A549 (cell line): ENCODE results near the gene TBC1D20. TPM values are rescaled to one million over a fixed set of nuclear protein-coding genes. Genes with fewer than 3 reads are reported as not detected.

Experiments
- ATAC-seq, 2 experiments: fragments of 200-7000 bp in 1 of 2; fragments of >200 bp in 1 of 2; cut with Nextera tagmentation in 1 of 2; cut with Tn5 transposase in 1 of 2; 3 replicates each; pipeline versions ENCODE4 v1.8.0 to v1.9.1; 2018 to 2020; ENCODE audit warnings: mild to moderate bottlenecking in 1 of 2, moderate library complexity in 1 of 2
- CTCF ChIA-PET: fragments of 300-600 bp; sonication (Branson Sonifier 250); formaldehyde crosslinking; extraction: SDS; loops from one replicate; lab custom pipeline; 2021; ENCODE audit warnings: antibody characterized with exemption, inconsistent platforms; lab: Yijun Ruan, JAX
- POLR2A ChIA-PET: fragments of 350-600 bp; formaldehyde crosslinking; extraction: SDS; loops from one replicate; lab custom pipeline; 2021; ENCODE audit warnings: antibody characterized with exemption, inconsistent platforms; lab: Yijun Ruan, JAX
- DNase-seq, 2 experiments: peaks; one replicate each; pipeline versions ENCODE4 v3.0.0 to v3.0.0-alpha.2; 2011 to 2016; ENCODE audit warnings: low read depth in 1 of 2, low spot score in 1 of 2
- FAIRE-seq: peaks from 2 replicates; lab custom pipeline; 2011; peaks lifted over from hg19 to GRCh38; lab: Jason Lieb, UNC
- H3K27ac ChIP-seq, 2 experiments: fragments of >200 bp; sonication (Bioruptor Twin); formaldehyde crosslinking; 3 replicates each; pipeline ENCODE4 v1.5.1; 2016 to 2017
- H3K4me1 ChIP-seq: fragments of >200 bp; sonication (Bioruptor Twin); formaldehyde crosslinking; 3 replicates; pipeline ENCODE4 v1.6.1; 2016
- H3K4me2 ChIP-seq: fragments of >200 bp; sonication (Bioruptor Twin); formaldehyde crosslinking; 3 replicates; pipeline ENCODE4 v1.6.1; 2016
- H3K4me3 ChIP-seq: fragments of >200 bp; sonication (Bioruptor Twin); formaldehyde crosslinking; 3 replicates; pipeline ENCODE4 v1.5.1; 2016
- H3K9me3 ChIP-seq: fragments of >200 bp; sonication (Bioruptor Twin); formaldehyde crosslinking; 3 replicates; pipeline ENCODE4 v1.6.1; 2016
- ATOH8 ChIP-seq: fragments of 250-450 bp; sonication (Bioruptor Pico); IDR thresholded peaks from 2 replicates; pipeline ENCODE4 v1.5.0; 2020; ENCODE audit warnings: low read depth, mild to moderate bottlenecking, moderate library complexity
- BCL3 ChIP-seq: fragments of >200 bp; sonication (Bioruptor Twin); formaldehyde crosslinking; IDR thresholded peaks from 3 replicates; pipeline ENCODE4 v1.6.1; 2016
- CBX8 ChIP-seq: fragments of 200-600 bp; sonication (generic); IDR thresholded peaks from 2 replicates; pipeline ENCODE4 v1.6.1; 2016
- CHD4 ChIP-seq: fragments of 200-600 bp; sonication (generic); IDR thresholded peaks from 2 replicates; pipeline ENCODE4 v1.6.1; 2016; ENCODE audit warnings: antibody characterized with exemption, mild to moderate bottlenecking, borderline replicate concordance
- EHF ChIP-seq: fragments of 250-450 bp; sonication (Bioruptor Pico); IDR thresholded peaks from 2 replicates; pipeline ENCODE4 v1.5.0; 2020; ENCODE audit warnings: mild to moderate bottlenecking
- ESRRA ChIP-seq: fragments of 150-350 bp; IDR thresholded peaks from 2 replicates; pipeline ENCODE4 v1.6.1; 2014; ENCODE audit warnings: mild to moderate bottlenecking, low read length, borderline replicate concordance
- FOSB ChIP-seq: fragments of 250-450 bp; sonication (Bioruptor Pico); IDR thresholded peaks from 2 replicates; pipeline ENCODE4 v1.5.0; 2020; ENCODE audit warnings: mild to moderate bottlenecking, moderate library complexity
- GATA3 ChIP-seq: IDR thresholded peaks from 2 replicates; pipeline ENCODE4 v1.6.1; 2012; ENCODE audit warnings: borderline replicate concordance
- HEYL ChIP-seq: fragments of 250-450 bp; sonication (Bioruptor Pico); IDR thresholded peaks from 2 replicates; pipeline ENCODE4 v1.8.0; 2021; ENCODE audit warnings: mild to moderate bottlenecking, moderate library complexity
- HOXA7 ChIP-seq: fragments of 250-450 bp; sonication (Bioruptor Pico); IDR thresholded peaks from 2 replicates; pipeline ENCODE4 v1.5.0; 2020; ENCODE audit warnings: mild to moderate bottlenecking, moderate library complexity
- HOXB13 ChIP-seq: fragments of 250-450 bp; sonication (Bioruptor Pico); IDR thresholded peaks from 2 replicates; pipeline ENCODE4 v1.5.0; 2020; ENCODE audit warnings: low read depth, mild to moderate bottlenecking, moderate library complexity
- JUN ChIP-seq, 2 experiments: fragments of >200 bp; sonication (Bioruptor Twin); formaldehyde crosslinking; IDR thresholded peaks; 2 replicates in 1 of 2; 3 replicates in 1 of 2; pipeline ENCODE4 v1.6.1; 2016 to 2017
- KDM5A ChIP-seq: fragments of 200-600 bp; sonication (generic); IDR thresholded peaks from 2 replicates; pipeline ENCODE4 v1.6.1; 2016; ENCODE audit warnings: antibody characterized with exemption, mild to moderate bottlenecking
- MAFK ChIP-seq: fragments of 450-650 bp; IDR thresholded peaks from 2 replicates; pipeline ENCODE4 v1.6.1; 2014; ENCODE audit not compliant: partially characterized antibody
- NPAS2 ChIP-seq: fragments of 250-450 bp; sonication (Bioruptor Pico); IDR thresholded peaks from 2 replicates; pipeline ENCODE4 v1.8.0; 2022; ENCODE audit warnings: mild to moderate bottlenecking, moderate library complexity, borderline replicate concordance
- PHF8 ChIP-seq: fragments of 200-600 bp; sonication (generic); IDR thresholded peaks from 2 replicates; pipeline ENCODE4 v1.6.1; 2016; ENCODE audit warnings: low read depth, mild to moderate bottlenecking, antibody characterized with exemption, moderate library complexity, borderline replicate concordance
- SMC3 ChIP-seq: fragments of >200 bp; sonication (Bioruptor Twin); formaldehyde crosslinking; IDR thresholded peaks from 3 replicates; pipeline ENCODE4 v1.6.1; 2018; ENCODE audit warnings: inconsistent platforms
- SREBF2 ChIP-seq: fragments of 450-650 bp; IDR thresholded peaks from 2 replicates; pipeline ENCODE4 v1.6.1; 2014; ENCODE audit warnings: mild to moderate bottlenecking, moderate library complexity
- TFCP2L1 ChIP-seq: fragments of 250-450 bp; sonication (Bioruptor Pico); IDR thresholded peaks from 2 replicates; pipeline ENCODE4 v1.5.0; 2021; ENCODE audit warnings: mild to moderate bottlenecking
- TP53 ChIP-seq: fragments of 250-450 bp; sonication (Bioruptor Pico); IDR thresholded peaks from 2 replicates; pipeline ENCODE4 v1.5.0; 2021; ENCODE audit warnings: mild to moderate bottlenecking, moderate library complexity
- USF2 ChIP-seq: fragments of 450-650 bp; IDR thresholded peaks from 2 replicates; pipeline ENCODE4 v1.6.1; 2014; ENCODE audit warnings: antibody characterized with exemption
- ZSCAN20 ChIP-seq: fragments of 250-450 bp; sonication (Bioruptor Pico); IDR thresholded peaks from 2 replicates; pipeline ENCODE4 v1.8.0; 2022; ENCODE audit warnings: mild to moderate bottlenecking, moderate library complexity
- WGBS: methylation state at CpG from one replicate; pipeline ENCODE4 v1.1.6; 2017; ENCODE audit errors: missing lambda C conversion rate; 5-methylcytosine and 5-hydroxymethylcytosine counted together
- polyA plus RNA-seq, 4 experiments: library from polyadenylated mRNA; depleted of rRNA in 3 of 4; stranded (reverse); fragments of >200 nt; fragmentation: RNase III in 1 of 4; extraction: RNeasy Plus Mini Kit Qiagen cat#74134 plus additional on column Dnase treatment in 1 of 4; gene quantifications; 2 replicates in 3 of 4; 3 replicates in 1 of 4; pipeline ENCODE4 v1.2.3, GENCODE V29; 2011 to 2017
- TF ChIP-seq, protein P1 (sequence below): fragments of 150-350 bp; IDR thresholded peaks from 2 replicates; pipeline ENCODE4 v1.6.1; 2014; ENCODE audit warnings: low read depth, mild to moderate bottlenecking, low read length
- TF ChIP-seq, protein P2 (sequence below): IDR thresholded peaks from 2 replicates; pipeline ENCODE4 v1.6.1; 2012
- TF ChIP-seq, protein P3 (sequence below): fragments of 250-450 bp; sonication (Bioruptor Pico); IDR thresholded peaks from 2 replicates; pipeline ENCODE4 v1.5.0; 2021; ENCODE audit warnings: mild to moderate bottlenecking, moderate library complexity, borderline replicate concordance

Gene TBC1D20
- polyA plus RNA-seq, 2 of the 4 experiments (the other 2 are of a cell fraction): 28.0 to 43.4 TPM

DNA sequence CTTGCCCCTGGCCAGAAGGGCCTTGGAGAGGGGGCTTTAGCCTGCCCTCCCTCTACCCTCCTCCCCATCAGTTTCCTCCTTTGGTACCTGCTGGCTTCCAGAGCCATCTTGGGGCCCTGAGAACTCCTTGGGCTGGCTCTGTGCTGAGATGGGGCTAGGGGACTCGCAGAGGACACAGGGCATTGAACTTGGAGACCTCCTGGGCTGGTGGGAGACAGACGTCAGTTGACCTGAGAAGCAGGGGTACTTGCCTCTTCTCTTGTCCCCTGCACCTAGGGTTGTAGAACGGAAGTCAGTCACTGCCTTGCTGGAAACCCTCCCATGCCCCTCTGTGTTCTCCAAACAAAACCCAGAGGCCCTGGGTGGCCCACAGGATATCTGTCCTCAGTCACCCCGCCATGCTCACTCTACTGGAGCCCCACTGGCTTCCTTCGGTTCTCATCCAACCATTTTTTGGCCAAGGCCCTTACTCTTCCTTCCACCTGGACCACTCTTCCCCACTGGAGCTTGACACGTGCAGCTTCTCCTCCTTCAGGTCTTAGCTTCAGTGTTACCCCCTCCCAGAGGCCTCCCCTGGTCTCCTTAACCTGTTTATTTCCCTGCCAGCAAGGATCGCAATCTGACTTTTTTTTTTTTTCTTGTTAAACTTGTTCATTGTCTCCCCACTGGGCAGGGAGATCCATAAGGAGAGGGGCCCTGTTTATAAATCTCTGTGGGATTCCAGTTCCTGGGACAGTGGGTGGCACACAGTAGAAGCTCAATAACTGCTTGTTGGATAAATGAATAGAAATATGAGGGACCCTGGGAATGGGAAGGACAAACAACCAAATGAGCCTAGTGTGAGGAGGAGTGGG lies 53.3 kb downstream of the TBC1D20 start:
- Histone ChIP-seq H3K4me1 (peaks cover 25% of the 10 kb centered on the region), H3K4me2 (peak overlapping the region; percentile 93), H3K4me3 (peak overlapping the region; percentile 95), H3K27ac (peak overlapping the region; percentile 93 to 99), H3K9me3 (peaks cover 6% of the 10 kb centered on the region; the same call in 2 of the 3 replicates)
- TF ChIP-seq, protein P1, sequence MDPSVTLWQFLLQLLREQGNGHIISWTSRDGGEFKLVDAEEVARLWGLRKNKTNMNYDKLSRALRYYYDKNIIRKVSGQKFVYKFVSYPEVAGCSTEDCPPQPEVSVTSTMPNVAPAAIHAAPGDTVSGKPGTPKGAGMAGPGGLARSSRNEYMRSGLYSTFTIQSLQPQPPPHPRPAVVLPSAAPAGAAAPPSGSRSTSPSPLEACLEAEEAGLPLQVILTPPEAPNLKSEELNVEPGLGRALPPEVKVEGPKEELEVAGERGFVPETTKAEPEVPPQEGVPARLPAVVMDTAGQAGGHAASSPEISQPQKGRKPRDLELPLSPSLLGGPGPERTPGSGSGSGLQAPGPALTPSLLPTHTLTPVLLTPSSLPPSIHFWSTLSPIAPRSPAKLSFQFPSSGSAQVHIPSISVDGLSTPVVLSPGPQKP: no peak
- TF ChIP-seq MAFK: no peak
- no peak for TF ChIP-seq ESRRA
- TF ChIP-seq, protein P2, sequence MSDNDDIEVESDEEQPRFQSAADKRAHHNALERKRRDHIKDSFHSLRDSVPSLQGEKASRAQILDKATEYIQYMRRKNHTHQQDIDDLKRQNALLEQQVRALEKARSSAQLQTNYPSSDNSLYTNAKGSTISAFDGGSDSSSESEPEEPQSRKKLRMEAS: 0 out of 2 replicates have a peak, but pooled peaks have one; percentile 23
- no peak for TF ChIP-seq SREBF2
- ChIA-PET POLR2A (interaction anchor here (0.8 kb wide), 1 partner anchor 47 kb away, joined by 3 read pairs; no protein-coding TSS in a partner anchor), CTCF (interaction anchor here (0.9 to 2.9 kb wide), 8 partner anchors 16 to 236 kb away, joined by 3 to 23 read pairs (median 6); no protein-coding TSS in a partner anchor)
- no peak for DNase-seq
- WGBS: 15% methylated on average over 7 of the region's 7 CpGs
- no peak for FAIRE-seq
- ATAC-seq: peak; percentile 12 to 37; a peak in 4 of 6 replicates

- peak; percentile 84 to 98 for DNase-seq
- no peak for FAIRE-seq
- Histone ChIP-seq H3K4me1 (peaks cover 24% of the 10 kb centered on the region), H3K9me3 (peaks cover 15% of the 10 kb centered on the region), H3K27ac (peak within 1 kb of the TSS; percentile 93 to 99), H3K4me3 (peak within 1 kb of the TSS; percentile 95), H3K4me2 (peak within 1 kb of the TSS; percentile 93)
- ATAC-seq: peak; percentile 69 to 77
- ChIA-PET CTCF (interaction anchor here (1.0 to 2.5 kb wide), 13 partner anchors 10 to 53 kb away, joined by 3 to 23 read pairs (median 6); no protein-coding TSS in a partner anchor), POLR2A (interaction anchor here (0.6 to 1.8 kb wide), 20 partner anchors 10 to 61 kb away, joined by 3 to 50 read pairs (median 4); partner anchors contain the start of genes NRSN2 and TRIB3)
- under 1% methylated on average over 46 of the region's 87 CpGs for WGBS
- TF ChIP-seq KDM5A: no peak
- TF ChIP-seq ATOH8 (CRISPR knock-in tag): no peak
- TF ChIP-seq JUN (IDR thresholded peaks at IDR 0.05): peak; percentile 42 to 86; a peak in 2 of 5 replicates
- 0 out of 2 replicates have a peak, but pooled peaks have one; percentile 42 for TF ChIP-seq TFCP2L1 (CRISPR knock-in tag)
- TF ChIP-seq BCL3: peak; percentile 33
- TF ChIP-seq SREBF2: no peak
- no peak for TF ChIP-seq EHF (CRISPR knock-in tag)
- TF ChIP-seq, protein P1: no peak
- no peak for TF ChIP-seq CBX8
- no peak for TF ChIP-seq HOXB13 (CRISPR knock-in tag)
- TF ChIP-seq PHF8: peak; percentile 60; the same call in 1 of the 2 replicates
- TF ChIP-seq, protein P3, sequence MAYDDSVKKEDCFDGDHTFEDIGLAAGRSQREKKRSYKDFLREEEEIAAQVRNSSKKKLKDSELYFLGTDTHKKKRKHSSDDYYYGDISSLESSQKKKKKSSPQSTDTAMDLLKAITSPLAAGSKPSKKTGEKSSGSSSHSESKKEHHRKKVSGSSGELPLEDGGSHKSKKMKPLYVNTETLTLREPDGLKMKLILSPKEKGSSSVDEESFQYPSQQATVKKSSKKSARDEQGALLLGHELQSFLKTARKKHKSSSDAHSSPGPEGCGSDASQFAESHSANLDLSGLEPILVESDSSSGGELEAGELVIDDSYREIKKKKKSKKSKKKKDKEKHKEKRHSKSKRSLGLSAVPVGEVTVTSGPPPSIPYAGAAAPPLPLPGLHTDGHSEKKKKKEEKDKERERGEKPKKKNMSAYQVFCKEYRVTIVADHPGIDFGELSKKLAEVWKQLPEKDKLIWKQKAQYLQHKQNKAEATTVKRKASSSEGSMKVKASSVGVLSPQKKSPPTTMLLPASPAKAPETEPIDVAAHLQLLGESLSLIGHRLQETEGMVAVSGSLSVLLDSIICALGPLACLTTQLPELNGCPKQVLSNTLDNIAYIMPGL (CRISPR knock-in tag): 0 out of 2 replicates have a peak, but pooled peaks have one; percentile 50
- TF ChIP-seq HOXA7: no peak
- TF ChIP-seq USF2: no peak
- no peak for TF ChIP-seq NPAS2
- no peak for TF ChIP-seq HEYL (CRISPR knock-in tag)
- no peak for TF ChIP-seq CHD4
- no peak for TF ChIP-seq SMC3
- no peak for TF ChIP-seq TP53 (CRISPR knock-in tag)
- no peak for TF ChIP-seq ZSCAN20 (CRISPR knock-in tag)
- TF ChIP-seq GATA3: no peak; the same call in none of the 2 replicates
- no peak for TF ChIP-seq FOSB (CRISPR knock-in tag)
Observed at GRCh38 chr20:407953-408842, 54.1 kb downstream of the TBC1D20 start, which contains the start of gene RBCK1. Gene RBCK1 (plus strand): TSS chr20:408299. CDS start chr20:408758, 459 bp downstream.
